Measurements from ENCODE around the gene CDC42BPA. TPM values are rescaled to one million over a fixed set of nuclear protein-coding genes. Genes with fewer than 3 reads are reported as not detected.
"Not testable (repeated sequence)": the region's sequence is repeated elsewhere in the genome, so short reads cannot be mapped to it uniquely, and the experiment has no call there.

CDC42BPA gene
- total RNA-seq, 1 experiment from 2014 or later: not detected

GRCh38 chr1:227297073-227297793 lies 21.1 kb downstream of the CDC42BPA start:
- Histone ChIP-seq H3K9ac (ENCODE audit: low read length) (no peak overlapping the region), H3K27me3 (ENCODE audit: low read length) (no peaks in the 10 kb centered on the region), H4K20me1 (ENCODE audit: insufficient read depth, low read depth, low read length) (no peaks in the 10 kb centered on the region), H3K9me3 (ENCODE audit: low read length) (no peaks in the 10 kb centered on the region), H3K4me1 (ENCODE audit: low read length) (no peaks in the 10 kb centered on the region), H3K27ac (ENCODE audit: low read length) (no peak overlapping the region), H3K4me2 (ENCODE audit: low read depth, low read length, poor library complexity, severe bottlenecking) (no peak overlapping the region), H3K79me2 (ENCODE audit: low read length) (no peaks in the 10 kb centered on the region), H2AFZ (ENCODE audit: low read length) (no peak overlapping the region), H3K36me3 (ENCODE audit: insufficient read depth, low read length) (no peaks in the 10 kb centered on the region), H3K4me3 (ENCODE audit: low read length) (no peak overlapping the region), H3K9me2 (replicated peaks; ENCODE audit: insufficient read depth, low read length) (no peaks in the 10 kb centered on the region)
- no peak for DNase-seq

- Histone ChIP-seq H3K9me2 (replicated peaks; ENCODE audit: insufficient read depth, low read length) (no peaks in the 10 kb centered on the region), H3K9ac (ENCODE audit: low read length) (no peak overlapping the region), H3K79me2 (ENCODE audit: low read length) (no peaks in the 10 kb centered on the region), H3K4me1 (ENCODE audit: low read length) (no peaks in the 10 kb centered on the region), H3K9me3 (ENCODE audit: low read length) (no peaks in the 10 kb centered on the region), H3K27ac (ENCODE audit: low read length) (no peak overlapping the region), H3K36me3 (ENCODE audit: insufficient read depth, low read length) (no peaks in the 10 kb centered on the region), H2AFZ (ENCODE audit: low read length) (no peak overlapping the region), H3K27me3 (ENCODE audit: low read length) (no peaks in the 10 kb centered on the region), H3K4me3 (ENCODE audit: low read length) (no peak overlapping the region), H4K20me1 (ENCODE audit: insufficient read depth, low read depth, low read length) (no peaks in the 10 kb centered on the region), H3K4me2 (ENCODE audit: low read depth, low read length, poor library complexity, severe bottlenecking) (no peak overlapping the region)
- DNase-seq: no peak
Observed at GRCh38 chr1:227295609-227296008, 22.7 kb downstream of the CDC42BPA start.

- H3K4me1 ChIP-seq (ENCODE audit: low read length): no peaks in the 10 kb centered on the region
- no peak overlapping the region for H3K4me3 ChIP-seq (ENCODE audit: low read length)
- no peaks in the 10 kb centered on the region for H3K9me3 ChIP-seq (ENCODE audit: low read length)
- H4K20me1 ChIP-seq (ENCODE audit: insufficient read depth, low read depth, low read length): no peaks in the 10 kb centered on the region
- H3K9me2 ChIP-seq (replicated peaks; ENCODE audit: insufficient read depth, low read length): no peaks in the 10 kb centered on the region
- no peak for DNase-seq
- H3K79me2 ChIP-seq (ENCODE audit: low read length): no peaks in the 10 kb centered on the region
- H3K36me3 ChIP-seq (ENCODE audit: insufficient read depth, low read length): no peaks in the 10 kb centered on the region
- H3K4me2 ChIP-seq (ENCODE audit: low read depth, low read length, poor library complexity, severe bottlenecking): no peak overlapping the region
- H2AFZ ChIP-seq (ENCODE audit: low read length): no peak overlapping the region
- H3K9ac ChIP-seq (ENCODE audit: low read length): no peak overlapping the region
- no peak overlapping the region for H3K27ac ChIP-seq (ENCODE audit: low read length)
- no peaks in the 10 kb centered on the region for H3K27me3 ChIP-seq (ENCODE audit: low read length)
Observed at GRCh38 chr1:227285745-227286144, 32.5 kb downstream of the CDC42BPA start.

- Histone ChIP-seq H3K9me2 (replicated peaks; ENCODE audit: insufficient read depth, low read length) (no peaks in the 10 kb centered on the region), H3K4me2 (ENCODE audit: low read depth, low read length, poor library complexity, severe bottlenecking) (no peak overlapping the region), H4K20me1 (ENCODE audit: insufficient read depth, low read depth, low read length) (no peaks in the 10 kb centered on the region), H3K79me2 (ENCODE audit: low read length) (no peaks in the 10 kb centered on the region), H3K27ac (ENCODE audit: low read length) (no peak overlapping the region), H3K27me3 (ENCODE audit: low read length) (no peaks in the 10 kb centered on the region), H3K9ac (ENCODE audit: low read length) (no peak overlapping the region), H2AFZ (ENCODE audit: low read length) (no peak overlapping the region), H3K36me3 (ENCODE audit: insufficient read depth, low read length) (no peaks in the 10 kb centered on the region), H3K9me3 (ENCODE audit: low read length) (no peaks in the 10 kb centered on the region), H3K4me1 (ENCODE audit: low read length) (no peaks in the 10 kb centered on the region), H3K4me3 (ENCODE audit: low read length) (no peak overlapping the region)
- no peak for DNase-seq
Observed at GRCh38 chr1:227281371-227281770, 36.9 kb downstream of the CDC42BPA start.

- DNase-seq: no peak
- Histone ChIP-seq H3K79me2 (ENCODE audit: low read length) (no peaks in the 10 kb centered on the region), H3K36me3 (ENCODE audit: insufficient read depth, low read length) (no peaks in the 10 kb centered on the region), H2AFZ (ENCODE audit: low read length) (no peak overlapping the region), H3K4me3 (ENCODE audit: low read length) (no peak overlapping the region), H3K4me1 (ENCODE audit: low read length) (no peaks in the 10 kb centered on the region), H3K27ac (ENCODE audit: low read length) (no peak overlapping the region), H3K9ac (ENCODE audit: low read length) (no peak overlapping the region), H3K4me2 (ENCODE audit: low read depth, low read length, poor library complexity, severe bottlenecking) (no peak overlapping the region), H3K9me2 (replicated peaks; ENCODE audit: insufficient read depth, low read length) (no peaks in the 10 kb centered on the region), H4K20me1 (ENCODE audit: insufficient read depth, low read depth, low read length) (no peaks in the 10 kb centered on the region), H3K27me3 (ENCODE audit: low read length) (no peaks in the 10 kb centered on the region), H3K9me3 (ENCODE audit: low read length) (no peaks in the 10 kb centered on the region)
Observed at GRCh38 chr1:227280836-227281235, 37.5 kb downstream of the CDC42BPA start.

- not testable (repeated sequence) for H3K9me3 ChIP-seq (ENCODE audit: low read length); H3K79me2 ChIP-seq (ENCODE audit: low read length); H3K27me3 ChIP-seq (ENCODE audit: low read length)
Observed at GRCh38 chr1:227276156-227276693, 42.1 kb downstream of the CDC42BPA start.

GRCh38 chr1:227273557-227273956 lies 44.7 kb downstream of the CDC42BPA start:
- Histone ChIP-seq H3K9me3 (ENCODE audit: low read length) (no peaks in the 10 kb centered on the region), H4K20me1 (ENCODE audit: insufficient read depth, low read depth, low read length) (no peaks in the 10 kb centered on the region), H3K9me2 (replicated peaks; ENCODE audit: insufficient read depth, low read length) (no peaks in the 10 kb centered on the region), H3K9ac (ENCODE audit: low read length) (no peak overlapping the region), H2AFZ (ENCODE audit: low read length) (no peak overlapping the region), H3K27ac (ENCODE audit: low read length) (no peak overlapping the region), H3K4me3 (ENCODE audit: low read length) (no peak overlapping the region), H3K4me2 (ENCODE audit: low read depth, low read length, poor library complexity, severe bottlenecking) (no peak overlapping the region), H3K4me1 (ENCODE audit: low read length) (no peaks in the 10 kb centered on the region), H3K36me3 (ENCODE audit: insufficient read depth, low read length) (no peaks in the 10 kb centered on the region), H3K79me2 (ENCODE audit: low read length) (no peaks in the 10 kb centered on the region), H3K27me3 (ENCODE audit: low read length) (no peaks in the 10 kb centered on the region)
- DNase-seq: peak; percentile 66

More at GRCh38 chr1:227276156-227276693, 42.1 kb downstream of the CDC42BPA start:
- not testable (repeated sequence) for H4K20me1 ChIP-seq (ENCODE audit: insufficient read depth, low read depth, low read length); H3K9ac ChIP-seq (ENCODE audit: low read length); H3K4me3 ChIP-seq (ENCODE audit: low read length); DNase-seq; H3K4me2 ChIP-seq (ENCODE audit: low read depth, low read length, poor library complexity, severe bottlenecking); H3K9me2 ChIP-seq (replicated peaks; ENCODE audit: insufficient read depth, low read length); H2AFZ ChIP-seq (ENCODE audit: low read length); H3K27ac ChIP-seq (ENCODE audit: low read length); H3K4me1 ChIP-seq (ENCODE audit: low read length); H3K36me3 ChIP-seq (ENCODE audit: insufficient read depth, low read length)

- Histone ChIP-seq H3K36me3 (ENCODE audit: insufficient read depth, low read length) (no peaks in the 10 kb centered on the region), H3K79me2 (ENCODE audit: low read length) (no peaks in the 10 kb centered on the region), H3K9me3 (ENCODE audit: low read length) (no peaks in the 10 kb centered on the region), H3K4me1 (ENCODE audit: low read length) (no peaks in the 10 kb centered on the region), H3K9ac (ENCODE audit: low read length) (no peak overlapping the region), H3K9me2 (replicated peaks; ENCODE audit: insufficient read depth, low read length) (no peaks in the 10 kb centered on the region), H3K4me3 (ENCODE audit: low read length) (no peak overlapping the region), H3K27ac (ENCODE audit: low read length) (no peak overlapping the region), H2AFZ (ENCODE audit: low read length) (no peak overlapping the region), H3K27me3 (ENCODE audit: low read length) (no peaks in the 10 kb centered on the region), H4K20me1 (ENCODE audit: insufficient read depth, low read depth, low read length) (no peaks in the 10 kb centered on the region), H3K4me2 (ENCODE audit: low read depth, low read length, poor library complexity, severe bottlenecking) (no peak overlapping the region)
- DNase-seq: no peak
Observed at GRCh38 chr1:227272428-227272827, 45.9 kb downstream of the CDC42BPA start.
